A673 (cell line): Measurements from ENCODE around the gene NLRP1. TPM values are rescaled to one million over a fixed set of nuclear protein-coding genes. Genes with fewer than 3 reads are reported as not detected.

ENCODE experiments used
- BruUV-seq: library from RNA; stranded (reverse); fragments of 400-500 nt; replicated peaks from 2 replicates; lab custom pipeline; 2021; lab: Mats Ljungman, UMichigan
- CTCF ChIA-PET: fragments of 300-600 bp; sonication (Branson Sonifier 250); formaldehyde crosslinking; loops from one replicate; lab custom pipeline; 2022; ENCODE audit warnings: antibody characterized with exemption; lab: Charles Lee
- POLR2A ChIA-PET: fragments of 300-600 bp; sonication (Branson Sonifier 250); formaldehyde crosslinking; loops from one replicate; lab custom pipeline; 2022; ENCODE audit warnings: antibody characterized with exemption; ENCODE audit not compliant: low non-redundant PET; lab: Charles Lee
- DNase-seq: peaks from one replicate; pipeline ENCODE4 v3.0.0-alpha.2; 2015; ENCODE audit warnings: low spot score
- H3K27ac ChIP-seq: fragments of 200-600 bp; sonication (generic); 2 replicates; pipeline ENCODE4 v1.5.1; 2016; ENCODE audit warnings: mixed run types, low read depth, mild to moderate bottlenecking, mixed read lengths, antibody characterized with exemption, low read length; ENCODE audit not compliant: poor library complexity, severe bottlenecking
- H3K27me3 ChIP-seq: fragments of 200-600 bp; sonication (generic); replicated peaks from 2 replicates; pipeline ENCODE4 v1.6.1; 2017; ENCODE audit warnings: mixed run types, low read depth, mild to moderate bottlenecking, mixed read lengths, antibody characterized with exemption, low read length; ENCODE audit not compliant: insufficient read depth, poor library complexity
- H3K36me3 ChIP-seq: fragments of 200-600 bp; sonication (generic); 2 replicates; pipeline ENCODE4 v1.6.1; 2016; ENCODE audit warnings: mixed run types, mild to moderate bottlenecking, mixed read lengths, antibody characterized with exemption, low read length; ENCODE audit not compliant: insufficient read depth, poor library complexity, severe bottlenecking
- H3K4me1 ChIP-seq: fragments of 200-600 bp; sonication (generic); 2 replicates; pipeline ENCODE4 v1.6.1; 2017; ENCODE audit warnings: mixed run types, mild to moderate bottlenecking, mixed read lengths, antibody characterized with exemption, low read length; ENCODE audit not compliant: insufficient read depth, poor library complexity, severe bottlenecking
- H3K4me3 ChIP-seq: fragments of 200-600 bp; sonication (generic); 2 replicates; pipeline ENCODE4 v1.5.1; 2016; ENCODE audit warnings: low read depth, mixed run types, mild to moderate bottlenecking, mixed read lengths, low read length; ENCODE audit not compliant: poor library complexity, severe bottlenecking
- H3K9me3 ChIP-seq: fragments of 200-600 bp; sonication (generic); 2 replicates; pipeline ENCODE4 v1.6.1; 2016; ENCODE audit warnings: mixed run types, low read depth, mild to moderate bottlenecking, mixed read lengths, antibody characterized with exemption, low read length; ENCODE audit not compliant: poor library complexity, severe bottlenecking
- EZH2 ChIP-seq: fragments of 200-600 bp; sonication (generic); IDR thresholded peaks from 2 replicates; pipeline ENCODE4 v1.6.1; 2017; ENCODE audit warnings: borderline replicate concordance, low read depth, mild to moderate bottlenecking, mixed read lengths, antibody characterized with exemption, low read length; ENCODE audit not compliant: poor library complexity, severe bottlenecking
- intact Hi-C: fragments of 100-400 bp; cut with micrococcal nuclease; formaldehyde crosslinking; loops from one replicate; pipeline ENCODE4 v1.10.0; 2022; ENCODE audit not compliant: unreplicated experiment
- total RNA-seq: library from RNA; stranded (reverse); gene quantifications from 2 replicates; pipeline ENCODE4 v1.2.3, GENCODE V29; 2021
- TF ChIP-seq, protein P1 (sequence below): fragments of 300-800, 200-600 bp; sonication (generic); conservative IDR thresholded peaks from 2 replicates; pipeline ENCODE4 v1.5.1; 2017; ENCODE audit warnings: low read depth, mild to moderate bottlenecking, antibody characterized with exemption, low read length, moderate library complexity, mixed read lengths

NLRP1 gene
- total RNA-seq, 1 experiment from 2014 or later, result 5.2 TPM

GRCh38 chr17:5541610-5542202, 42.6 kb downstream of the NLRP1 start:
- TF ChIP-seq, protein P1, sequence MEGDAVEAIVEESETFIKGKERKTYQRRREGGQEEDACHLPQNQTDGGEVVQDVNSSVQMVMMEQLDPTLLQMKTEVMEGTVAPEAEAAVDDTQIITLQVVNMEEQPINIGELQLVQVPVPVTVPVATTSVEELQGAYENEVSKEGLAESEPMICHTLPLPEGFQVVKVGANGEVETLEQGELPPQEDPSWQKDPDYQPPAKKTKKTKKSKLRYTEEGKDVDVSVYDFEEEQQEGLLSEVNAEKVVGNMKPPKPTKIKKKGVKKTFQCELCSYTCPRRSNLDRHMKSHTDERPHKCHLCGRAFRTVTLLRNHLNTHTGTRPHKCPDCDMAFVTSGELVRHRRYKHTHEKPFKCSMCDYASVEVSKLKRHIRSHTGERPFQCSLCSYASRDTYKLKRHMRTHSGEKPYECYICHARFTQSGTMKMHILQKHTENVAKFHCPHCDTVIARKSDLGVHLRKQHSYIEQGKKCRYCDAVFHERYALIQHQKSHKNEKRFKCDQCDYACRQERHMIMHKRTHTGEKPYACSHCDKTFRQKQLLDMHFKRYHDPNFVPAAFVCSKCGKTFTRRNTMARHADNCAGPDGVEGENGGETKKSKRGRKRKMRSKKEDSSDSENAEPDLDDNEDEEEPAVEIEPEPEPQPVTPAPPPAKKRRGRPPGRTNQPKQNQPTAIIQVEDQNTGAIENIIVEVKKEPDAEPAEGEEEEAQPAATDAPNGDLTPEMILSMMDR, result no peak
- TF ChIP-seq EZH2, result no peak
- Histone ChIP-seq H3K27ac (no peak overlapping the region), H3K27me3 (no peaks in the 10 kb centered on the region), H3K4me1 (no peaks in the 10 kb centered on the region), H3K9me3 (no peaks in the 10 kb centered on the region), H3K4me3 (no peak overlapping the region), H3K36me3 (no peaks in the 10 kb centered on the region)
- DNase-seq, result no peak
- ChIA-PET CTCF (no interaction called here), POLR2A (no interaction called here)
- intact Hi-C loops, result no loop called here
- no TSS peak for BruUV-seq

DNA sequence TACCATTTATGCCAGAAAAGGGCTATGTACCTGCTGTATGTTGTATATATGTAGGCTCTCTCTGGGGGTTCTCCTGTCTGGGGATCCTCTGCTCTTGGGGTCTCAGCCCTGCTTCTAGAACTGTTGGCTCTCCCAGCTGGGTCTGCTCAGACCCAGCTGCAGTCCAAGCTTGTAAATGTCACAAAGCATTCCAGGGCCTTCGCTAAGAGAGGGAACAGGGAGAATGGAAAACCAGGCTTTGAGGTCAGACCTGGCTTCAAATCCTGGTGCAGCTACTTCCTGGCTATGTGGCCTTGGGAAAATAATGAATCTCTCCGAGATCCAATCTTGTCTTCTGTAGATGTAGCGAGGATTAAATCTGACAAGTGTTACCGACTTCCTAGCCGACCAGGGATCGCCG, 44.0 kb downstream of the NLRP1 start:
- H3K27me3 ChIP-seq, result no peaks in the 10 kb centered on the region
- no TSS peak for BruUV-seq
- no peak overlapping the region for H3K27ac ChIP-seq
- no peaks in the 10 kb centered on the region for H3K4me1 ChIP-seq
- TF ChIP-seq EZH2, result no peak
- TF ChIP-seq, protein P1, result no peak
- intact Hi-C loops, result no loop called here
- POLR2A ChIA-PET, result no interaction called here
- CTCF ChIA-PET, result no interaction called here
- H3K9me3 ChIP-seq, result no peaks in the 10 kb centered on the region
- H3K4me3 ChIP-seq, result no peak overlapping the region
- no peaks in the 10 kb centered on the region for H3K36me3 ChIP-seq
- DNase-seq, result no peak

DNA sequence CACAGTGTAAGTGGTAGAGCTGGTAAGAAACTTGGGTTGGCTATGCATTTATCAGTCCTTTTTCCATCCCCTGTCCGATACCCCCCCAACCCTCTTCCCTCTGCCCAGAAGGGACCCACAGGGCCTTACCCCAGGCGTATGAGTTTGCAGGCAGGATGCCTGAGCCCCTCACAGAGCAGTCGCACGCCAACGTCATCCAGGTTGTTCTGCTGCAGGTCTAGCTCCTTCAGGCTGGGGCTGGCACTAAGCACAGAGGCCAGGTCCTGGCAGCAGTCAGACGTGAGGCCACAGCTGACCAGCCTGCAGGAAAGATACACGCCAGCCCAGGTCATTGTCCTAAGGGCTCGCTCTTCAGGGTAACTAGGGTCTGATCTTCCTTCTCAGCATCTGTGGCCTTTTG, 45.0 kb downstream of the NLRP1 start:
- no peak overlapping the region for H3K27ac ChIP-seq
- no TSS peak for BruUV-seq
- H3K9me3 ChIP-seq, result no peaks in the 10 kb centered on the region
- POLR2A ChIA-PET, result no interaction called here
- CTCF ChIA-PET, result no interaction called here
- H3K27me3 ChIP-seq, result no peaks in the 10 kb centered on the region
- TF ChIP-seq, protein P1, result no peak
- no peak for TF ChIP-seq EZH2
- H3K36me3 ChIP-seq, result no peaks in the 10 kb centered on the region
- DNase-seq, result no peak
- H3K4me3 ChIP-seq, result no peak overlapping the region
- intact Hi-C loops, result no loop called here
- no peaks in the 10 kb centered on the region for H3K4me1 ChIP-seq
